Right lobe of liver (tissue), 6 donors: ENCODE measurements around the gene RNASEH2A. TPM values are rescaled to one million over a fixed set of nuclear protein-coding genes. Genes with fewer than 3 reads are reported as not detected.
A peak's percentile ranks its signal among the peaks of the same experiment; 100 is the strongest.

Experiments
- ATAC-seq, 4 donors: fragments of 200-7000 bp; cut with Tn5 transposase; one replicate each; pipeline ENCODE4 v1.9.1; 2020; ENCODE audit warnings: mild to moderate bottlenecking in 4 of 4, moderate library complexity in 4 of 4
- DNase-seq, 3 donors: peaks; one replicate each; pipeline ENCODE4 v3.0.0-alpha.2; 2020
- H3K27ac ChIP-seq, 3 donors: fragments of 200-600 bp; one replicate each; pipeline ENCODE4 v1.8.0; 2022
- H3K27me3 ChIP-seq, 2 donors: fragments of 200-600 bp; one replicate each; pipeline ENCODE4 v1.8.0; 2022
- H3K36me3 ChIP-seq, 4 donors: fragments of 200-600 bp; sonication (generic) in 1 of 4; one replicate each; pipeline versions ENCODE4 v1.5.1 to v1.8.0; 2017 to 2022; ENCODE audit warnings: control low read depth in 1 of 4
- H3K4me1 ChIP-seq, 4 donors: fragments of 200-600 bp; sonication (generic) in 1 of 4; one replicate each; pipeline versions ENCODE4 v1.5.1 to v1.8.0; 2017 to 2022; ENCODE audit warnings: control low read depth in 1 of 4
- H3K4me3 ChIP-seq, 3 donors: fragments of 200-600 bp; one replicate each; pipeline ENCODE4 v1.8.0; 2022
- H3K9me3 ChIP-seq, 4 donors: fragments of 200-600 bp; sonication (generic) in 1 of 4; one replicate each; pipeline versions ENCODE4 v1.5.1 to v1.8.0; 2017 to 2022; ENCODE audit warnings: control low read depth in 1 of 4
- POLR2A ChIP-seq: fragments of 450-650 bp; IDR thresholded peaks from one replicate; pipeline ENCODE4 v1.6.1; 2017; ENCODE audit warnings: antibody characterized with exemption, mild to moderate bottlenecking
- WGBS: methylation state at CpG from one replicate; pipeline ENCODE4 v1.1.6; 2018; ENCODE audit warnings: low coverage, low lambda C conversion rate; ENCODE audit not compliant: insufficient coverage; ENCODE audit errors: missing lambda C conversion rate; 5-methylcytosine and 5-hydroxymethylcytosine counted together
- intact Hi-C, 2 donors: fragments of 100-400 bp; cut with DNase I; formaldehyde crosslinking; loops; one replicate each; pipeline versions ENCODE4 v1.11.2 to v1.14.1; 2022
- total RNA-seq, 6 experiments: library from RNA; depleted of rRNA in 2 of 6; stranded (reverse); fragments of >200 nt in 2 of 6; fragmentation: NEBNext Ultra II Directional in 3 of 6; extraction: Animal tissue kit (Norgen Biotek cat#: 25700) in 3 of 6; gene quantifications; one replicate each; pipeline versions ENCODE4 v1.1.0 to v1.2.4, GENCODE V29; 2016 to 2023
- TF ChIP-seq, protein P1 (sequence below), 4 donors: fragments of 200-600 bp in 3 of 4; fragments of 450-650 bp in 1 of 4; IDR thresholded peaks; one replicate each; pipeline versions ENCODE4 v1.5.1 to v1.8.0; 2016 to 2022; ENCODE audit warnings: antibody characterized with exemption in 4 of 4, mild to moderate bottlenecking in 2 of 4
- donor health status: DM: no; HTN: yes; CAD: no.
- donor health status: DM: no; HTN: no; CAD: no.
- donor health status: DM: no; HTN: no; CAD: no.
- donor health status: DM: no; HTN: yes; CAD: no.
- donor health status: DM: no; HTN: yes; CAD: no.

RNASEH2A gene
- total RNA-seq, 6 experiments from 2014 or later: 2.1 to 7.1 (median 3.7) TPM

DNA sequence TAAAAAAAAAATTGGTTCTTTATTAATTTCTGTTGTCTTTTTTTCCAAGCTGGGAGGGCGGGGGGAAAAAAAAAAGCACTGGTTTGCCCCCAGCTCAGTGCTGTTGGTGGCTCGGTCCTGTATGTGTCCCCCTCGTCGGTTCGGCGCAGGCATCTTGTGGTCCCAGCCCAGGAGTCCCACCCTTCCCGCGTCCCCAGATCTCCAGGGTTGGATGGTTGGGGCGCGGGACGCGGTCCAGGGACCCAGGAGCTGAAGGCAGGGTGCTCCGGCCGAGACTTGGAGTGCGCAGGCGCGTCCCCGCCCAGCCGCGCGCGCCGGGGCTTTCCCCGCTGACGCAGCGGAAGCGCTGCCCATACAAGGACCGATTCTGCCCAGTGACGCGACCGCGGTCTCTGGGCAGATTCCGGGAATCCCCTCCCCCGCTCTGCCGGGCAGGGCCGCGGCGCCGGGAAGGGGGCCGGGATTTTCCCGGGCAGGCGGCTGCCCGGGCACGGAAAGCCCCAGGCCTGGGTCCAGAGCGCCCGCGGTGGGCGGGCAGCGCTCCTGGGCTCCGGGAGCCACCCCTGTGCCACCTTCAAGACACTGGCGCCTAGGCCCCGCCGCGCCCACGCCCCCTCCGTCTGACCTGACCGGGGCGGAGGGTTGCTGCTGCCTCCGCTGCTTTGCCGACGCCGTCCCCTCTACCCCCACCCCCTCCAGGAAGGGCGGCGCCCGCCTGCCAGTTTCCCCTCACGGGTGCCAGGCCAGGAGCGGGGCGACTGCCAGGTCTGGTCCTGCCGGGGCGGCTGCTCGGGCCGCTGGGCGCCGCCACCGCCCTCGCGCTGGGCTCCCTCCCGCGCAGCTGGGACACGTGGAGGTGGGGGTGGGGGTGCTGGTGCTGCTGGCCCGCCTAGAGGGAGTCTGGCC is 12.8 kb upstream of the RNASEH2A start:
- Histone ChIP-seq H3K36me3 (no peaks in the 10 kb centered on the region), H3K4me1 (peaks cover 0 to 33% (median 17%) of the 10 kb centered on the region in 4 donors), H3K27ac (peak overlapping the region; percentile 96 to 100 (median 99)), H3K9me3 (no peaks in the 10 kb centered on the region), H3K27me3 (no peaks in the 10 kb centered on the region), H3K4me3 (peak overlapping the region; percentile 73 to 90 (median 81))
- DNase-seq (peak; percentile 96 to 97 (median 97)), ATAC-seq (peak; percentile 29 to 58 (median 52))
- peak; percentile 91 for TF ChIP-seq POLR2A
- TF ChIP-seq, protein P1, sequence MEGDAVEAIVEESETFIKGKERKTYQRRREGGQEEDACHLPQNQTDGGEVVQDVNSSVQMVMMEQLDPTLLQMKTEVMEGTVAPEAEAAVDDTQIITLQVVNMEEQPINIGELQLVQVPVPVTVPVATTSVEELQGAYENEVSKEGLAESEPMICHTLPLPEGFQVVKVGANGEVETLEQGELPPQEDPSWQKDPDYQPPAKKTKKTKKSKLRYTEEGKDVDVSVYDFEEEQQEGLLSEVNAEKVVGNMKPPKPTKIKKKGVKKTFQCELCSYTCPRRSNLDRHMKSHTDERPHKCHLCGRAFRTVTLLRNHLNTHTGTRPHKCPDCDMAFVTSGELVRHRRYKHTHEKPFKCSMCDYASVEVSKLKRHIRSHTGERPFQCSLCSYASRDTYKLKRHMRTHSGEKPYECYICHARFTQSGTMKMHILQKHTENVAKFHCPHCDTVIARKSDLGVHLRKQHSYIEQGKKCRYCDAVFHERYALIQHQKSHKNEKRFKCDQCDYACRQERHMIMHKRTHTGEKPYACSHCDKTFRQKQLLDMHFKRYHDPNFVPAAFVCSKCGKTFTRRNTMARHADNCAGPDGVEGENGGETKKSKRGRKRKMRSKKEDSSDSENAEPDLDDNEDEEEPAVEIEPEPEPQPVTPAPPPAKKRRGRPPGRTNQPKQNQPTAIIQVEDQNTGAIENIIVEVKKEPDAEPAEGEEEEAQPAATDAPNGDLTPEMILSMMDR (IDR thresholded peaks at IDR 0.05): no peak
- 2% methylated on average over 21 of the region's 81 CpGs for WGBS
- intact Hi-C loops: no loop called here

DNA sequence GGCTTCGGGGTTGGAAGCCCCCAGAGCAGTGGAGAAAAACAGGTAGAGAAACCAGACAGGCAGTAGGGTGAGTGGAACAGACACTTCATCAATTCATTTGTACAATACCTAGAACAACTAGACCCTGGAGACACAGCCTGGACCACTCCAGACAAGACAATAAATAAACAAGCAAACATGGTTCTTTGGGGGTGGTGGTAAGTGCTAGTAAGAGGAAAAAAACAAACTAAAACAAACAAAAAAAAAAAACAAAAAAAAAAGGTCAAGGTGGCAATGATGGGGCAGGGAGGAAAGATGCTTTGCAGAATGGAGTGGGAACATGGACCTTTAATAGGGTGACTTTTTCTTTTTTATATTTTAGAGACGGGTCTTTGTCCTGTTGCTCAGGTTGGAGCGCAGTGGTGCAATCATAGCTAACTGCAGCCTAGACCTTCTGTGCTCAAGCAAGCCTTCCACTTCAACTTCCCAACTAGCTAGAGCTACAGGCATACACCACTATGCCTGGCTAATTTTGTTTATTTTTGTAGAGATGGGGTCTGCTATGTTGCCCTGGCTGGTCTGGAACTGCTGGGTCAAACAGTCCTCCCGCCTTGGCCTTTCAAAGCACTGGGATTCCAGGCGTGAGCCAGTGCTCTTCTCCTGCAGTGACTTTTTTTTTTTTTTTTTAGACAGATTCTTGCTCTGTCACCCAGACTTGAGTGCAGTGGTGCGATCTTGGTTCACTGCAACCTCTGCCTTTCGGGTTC is 12.0 kb upstream of the RNASEH2A start:
- intact Hi-C loops: no loop called here
- DNase-seq: no peak
- WGBS: 45% methylated on average over 7 of the region's 7 CpGs

DNA sequence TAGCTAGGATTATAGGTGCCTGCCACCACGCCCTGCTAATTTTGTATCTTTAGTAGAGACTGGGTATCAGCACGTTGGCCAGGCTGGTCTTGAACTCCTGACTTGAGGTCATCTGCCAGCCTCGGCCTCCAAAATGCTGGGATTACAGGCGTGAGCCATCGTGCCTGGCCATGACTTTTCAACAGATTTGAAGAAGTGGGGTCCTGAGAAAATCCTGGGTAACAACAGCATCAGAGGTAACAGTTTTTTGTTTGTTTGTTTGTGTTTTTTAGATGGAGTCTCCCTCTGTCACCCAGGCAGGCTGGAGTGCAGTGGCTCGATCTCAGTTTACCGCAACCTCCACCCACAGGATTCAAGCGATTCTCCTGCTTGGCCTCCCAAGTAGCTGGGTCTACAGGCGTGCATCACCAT is 11.4 kb upstream of the RNASEH2A start:
- ATAC-seq (no peak), DNase-seq (no peak)
- H3K4me1 ChIP-seq: peaks cover 0 to 24% (median 13%) of the 10 kb centered on the region in 4 donors
- no peaks in the 10 kb centered on the region for H3K27me3 ChIP-seq
- H3K4me3 ChIP-seq: no peak overlapping the region
- 81% methylated on average over 7 of the region's 9 CpGs for WGBS
- TF ChIP-seq, protein P1 (IDR thresholded peaks at IDR 0.05): no peak
- TF ChIP-seq POLR2A: no peak
- intact Hi-C loops: no loop called here
- no peaks in the 10 kb centered on the region for H3K9me3 ChIP-seq
- peak overlapping the region in 2 of 3 donors; percentile 96 to 99 for H3K27ac ChIP-seq
- H3K36me3 ChIP-seq: peaks cover 0 to 9% (median 3%) of the 10 kb centered on the region in 4 donors

More for the DNA sequence above, 12.0 kb upstream of the RNASEH2A start:
- Histone ChIP-seq H3K27ac (peak overlapping the region; percentile 96 to 100 (median 99)), H3K27me3 (no peaks in the 10 kb centered on the region), H3K4me3 (peak overlapping the region; percentile 73 to 90 (median 81)), H3K36me3 (peaks cover 0 to 4% (median under 1%) of the 10 kb centered on the region in 4 donors), H3K9me3 (no peaks in the 10 kb centered on the region), H3K4me1 (peaks cover 0 to 25% (median 13%) of the 10 kb centered on the region in 4 donors)
- ATAC-seq: no peak
- no peak for TF ChIP-seq POLR2A
- TF ChIP-seq, protein P1 (IDR thresholded peaks at IDR 0.05): no peak

DNA sequence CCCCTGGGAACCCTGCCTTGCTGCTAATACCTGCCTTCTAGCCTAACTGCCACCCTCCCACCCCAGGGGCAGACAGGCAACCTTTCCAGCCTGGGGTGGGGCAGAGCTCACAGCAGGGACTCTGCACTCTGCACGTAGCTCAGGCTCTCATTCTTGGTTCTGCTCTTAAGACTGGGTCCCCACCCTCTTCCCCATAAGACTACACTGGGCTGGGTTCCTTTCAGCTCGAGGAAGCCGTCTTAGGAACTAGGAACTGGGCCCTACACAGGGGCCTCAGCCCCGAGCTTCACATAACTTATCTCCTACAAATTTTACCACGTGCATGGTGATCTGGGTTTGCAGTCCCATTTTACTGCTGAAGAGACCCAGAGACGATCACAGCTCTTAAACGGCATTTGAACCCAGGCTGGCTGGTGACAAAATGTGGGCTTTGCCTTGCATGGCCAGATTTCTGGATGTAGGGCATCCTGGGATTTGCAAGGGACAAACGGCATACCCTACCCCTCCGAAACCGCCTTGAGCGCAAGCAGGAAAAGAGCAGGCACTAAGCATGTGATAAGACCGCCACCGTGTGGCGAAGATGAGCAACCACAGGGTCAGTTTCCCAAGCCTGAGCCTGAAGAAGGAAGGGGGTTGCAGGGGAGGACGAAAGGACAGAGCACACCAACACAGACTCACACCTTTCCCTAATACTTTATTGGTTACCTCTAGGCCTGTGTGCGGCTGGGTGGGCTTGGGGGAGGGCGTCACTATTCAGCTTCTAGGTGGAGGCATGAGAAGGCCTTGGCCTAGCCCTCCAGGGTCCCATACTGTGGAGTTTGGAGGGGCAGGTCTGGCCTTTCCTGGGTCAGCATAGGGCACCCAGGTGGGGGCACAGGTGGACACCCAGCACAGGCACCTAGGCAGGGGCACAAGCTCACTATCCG is 10.0 kb upstream of the RNASEH2A start:
- no peak overlapping the region for H3K4me3 ChIP-seq
- H3K4me1 ChIP-seq: peaks cover 0 to 17% (median 8%) of the 10 kb centered on the region in 4 donors
- H3K27me3 ChIP-seq: no peaks in the 10 kb centered on the region
- H3K27ac ChIP-seq: peak overlapping the region in 1 of 3 donors; percentile 20
- peak; percentile 21 for TF ChIP-seq POLR2A
- TF ChIP-seq, protein P1 (IDR thresholded peaks at IDR 0.05): peak; percentile 83 to 97 (median 89)
- H3K36me3 ChIP-seq: peaks cover 0 to 9% (median 3%) of the 10 kb centered on the region in 4 donors
- WGBS: 6% methylated on average over 14 of the region's 18 CpGs
- peak; percentile 11 to 40 (median 34) for ATAC-seq
- intact Hi-C loops: no loop called here
- H3K9me3 ChIP-seq: no peaks in the 10 kb centered on the region
- peak; percentile 77 to 80 (median 78) for DNase-seq
